Fibroblast of lung (primary cell): ENCODE results near the gene MYH9. TPM values are rescaled to one million over a fixed set of nuclear protein-coding genes. Genes with fewer than 3 reads are reported as not detected.

ENCODE experiments used
- DNase-seq, 2 donors: peaks; one replicate each; pipeline versions ENCODE4 v3.0.0 to v3.0.0-alpha.2; 2010; ENCODE audit warnings: low read depth in 2 of 2
- H2AFZ ChIP-seq: 2 replicates; pipeline ENCODE4 v1.5.1; 2012; ENCODE audit warnings: low read length, control low read depth, inconsistent platforms
- H3K27ac ChIP-seq: 2 replicates; pipeline ENCODE4 v1.5.1; 2011; ENCODE audit warnings: low read length, control low read depth; ENCODE audit not compliant: insufficient read depth
- H3K27me3 ChIP-seq: 2 replicates; pipeline ENCODE4 v1.5.1; 2011; ENCODE audit warnings: mild to moderate bottlenecking, low read length; ENCODE audit not compliant: control insufficient read depth, insufficient read depth
- H3K36me3 ChIP-seq: 2 replicates; pipeline ENCODE4 v1.5.1; 2011; ENCODE audit warnings: low read length; ENCODE audit not compliant: control insufficient read depth, insufficient read depth
- H3K4me1 ChIP-seq: 2 replicates; pipeline ENCODE4 v1.5.1; 2011; ENCODE audit warnings: low read length; ENCODE audit not compliant: control insufficient read depth, insufficient read depth; ENCODE audit errors: extremely low read depth
- H3K4me2 ChIP-seq: 2 replicates; pipeline ENCODE4 v1.5.1; 2011; ENCODE audit warnings: low read length, control low read depth; ENCODE audit not compliant: insufficient read depth; ENCODE audit errors: extremely low read depth
- H3K4me3 ChIP-seq, 4 experiments: fragments of 200-600 bp in 1 of 4; sonication (generic) in 1 of 4; replicated peaks in 1 of 4; 2 replicates each; pipeline ENCODE4 v1.5.1; 2011 to 2016; ENCODE audit warnings: low read length in 4 of 4, low read depth in 3 of 4, mild to moderate bottlenecking in 3 of 4, control low read depth in 2 of 4, inconsistent platforms in 1 of 4, mixed read lengths in 1 of 4; ENCODE audit not compliant: insufficient read depth in 1 of 4; ENCODE audit errors: control extremely low read depth in 1 of 4
- H3K79me2 ChIP-seq: 2 replicates; pipeline ENCODE4 v1.5.1; 2012; ENCODE audit warnings: mild to moderate bottlenecking, low read length, inconsistent platforms; ENCODE audit not compliant: control insufficient read depth, insufficient read depth
- H3K9ac ChIP-seq: 2 replicates; pipeline ENCODE4 v1.5.1; 2011; ENCODE audit warnings: mild to moderate bottlenecking, low read length, control low read depth; ENCODE audit not compliant: insufficient read depth
- H3K9me3 ChIP-seq: 2 replicates; pipeline ENCODE4 v1.5.1; 2012; ENCODE audit warnings: low read depth, low read length; ENCODE audit not compliant: control insufficient read depth, insufficient read depth
- H4K20me1 ChIP-seq: 2 replicates; pipeline ENCODE4 v1.5.1; 2011; ENCODE audit warnings: low read length; ENCODE audit not compliant: control insufficient read depth, insufficient read depth; ENCODE audit errors: extremely low read depth
- EZH2 ChIP-seq: IDR thresholded peaks from 2 replicates; pipeline ENCODE4 v1.5.1; 2012; ENCODE audit warnings: low read length, control low read depth, mild to moderate bottlenecking; ENCODE audit errors: missing control alignments
- polyA plus RNA-seq, 2 donors: library from polyadenylated mRNA; depleted of rRNA in 1 of 2; stranded (reverse) in 1 of 2; unstranded in 1 of 2; fragments of >200 nt; gene quantifications; 2 replicates each; pipeline ENCODE4 v1.2.1, GENCODE V29; 2011 to 2012; ENCODE audit warnings: missing spikeins in 1 of 2
- total RNA-seq: library from RNA; depleted of rRNA; stranded (reverse); fragments of >200 nt; gene quantifications from 2 replicates; pipeline ENCODE4 v1.2.1, GENCODE V29; 2014
- TF ChIP-seq, protein P1 (sequence below), 2 donors: IDR thresholded peaks in 1 of 2; conservative IDR thresholded peaks in 1 of 2; 1 replicate in 1 of 2; 2 replicates in 1 of 2; pipeline ENCODE4 v1.5.1; 2011 to 2012; ENCODE audit warnings: low read length in 2 of 2, control low read depth in 1 of 2, inconsistent platforms in 1 of 2, low read depth in 1 of 2, mild to moderate bottlenecking in 1 of 2

Gene MYH9
- total and polyA plus RNA-seq, 2 donors (not counting 1 experiment from before 2014, with no cell fraction given): 677 to 796 TPM

DNA sequence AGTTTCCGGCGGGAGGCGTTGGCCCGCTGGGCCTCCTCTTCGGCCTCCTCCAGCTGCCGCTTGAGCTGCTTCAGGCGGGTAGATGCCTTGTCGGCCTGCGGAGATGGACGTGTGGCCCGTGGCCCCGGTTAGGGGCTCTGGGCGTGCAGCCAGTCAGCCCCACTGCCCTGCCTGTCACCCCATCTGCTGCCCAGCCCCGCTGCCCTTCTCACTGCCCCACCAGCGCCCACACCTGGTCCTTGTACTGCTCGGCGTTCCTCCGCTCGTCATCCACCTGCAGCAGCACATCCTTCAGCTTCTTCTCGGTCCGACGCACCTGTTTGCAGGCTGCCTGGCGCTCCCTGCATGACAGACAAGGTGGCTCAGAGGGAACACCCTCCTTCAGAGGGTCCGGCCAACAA is 103.6 kb downstream of the MYH9 start:
- Histone ChIP-seq H3K4me1 (peaks cover 5% of the 10 kb centered on the region), H4K20me1 (no peaks in the 10 kb centered on the region), H3K4me3 (no peak overlapping the region), H3K9ac (no peak overlapping the region), H3K4me2 (no peak overlapping the region), H3K36me3 (peaks cover 69% of the 10 kb centered on the region), H3K79me2 (peaks cover 8% of the 10 kb centered on the region), H3K9me3 (no peaks in the 10 kb centered on the region), H3K27ac (no peak overlapping the region), H2AFZ (no peak overlapping the region), H3K27me3 (no peaks in the 10 kb centered on the region)
- TF ChIP-seq, protein P1, sequence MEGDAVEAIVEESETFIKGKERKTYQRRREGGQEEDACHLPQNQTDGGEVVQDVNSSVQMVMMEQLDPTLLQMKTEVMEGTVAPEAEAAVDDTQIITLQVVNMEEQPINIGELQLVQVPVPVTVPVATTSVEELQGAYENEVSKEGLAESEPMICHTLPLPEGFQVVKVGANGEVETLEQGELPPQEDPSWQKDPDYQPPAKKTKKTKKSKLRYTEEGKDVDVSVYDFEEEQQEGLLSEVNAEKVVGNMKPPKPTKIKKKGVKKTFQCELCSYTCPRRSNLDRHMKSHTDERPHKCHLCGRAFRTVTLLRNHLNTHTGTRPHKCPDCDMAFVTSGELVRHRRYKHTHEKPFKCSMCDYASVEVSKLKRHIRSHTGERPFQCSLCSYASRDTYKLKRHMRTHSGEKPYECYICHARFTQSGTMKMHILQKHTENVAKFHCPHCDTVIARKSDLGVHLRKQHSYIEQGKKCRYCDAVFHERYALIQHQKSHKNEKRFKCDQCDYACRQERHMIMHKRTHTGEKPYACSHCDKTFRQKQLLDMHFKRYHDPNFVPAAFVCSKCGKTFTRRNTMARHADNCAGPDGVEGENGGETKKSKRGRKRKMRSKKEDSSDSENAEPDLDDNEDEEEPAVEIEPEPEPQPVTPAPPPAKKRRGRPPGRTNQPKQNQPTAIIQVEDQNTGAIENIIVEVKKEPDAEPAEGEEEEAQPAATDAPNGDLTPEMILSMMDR (conservative IDR thresholded peaks at IDR 0.05 in 1 of 2, IDR thresholded peaks at IDR 0.05 in 1 of 2; ENCODE audit: low read depth in 1 of 2, low read length in 2 of 2): no peak
- TF ChIP-seq EZH2: no peak
- DNase-seq: no peak

DNA sequence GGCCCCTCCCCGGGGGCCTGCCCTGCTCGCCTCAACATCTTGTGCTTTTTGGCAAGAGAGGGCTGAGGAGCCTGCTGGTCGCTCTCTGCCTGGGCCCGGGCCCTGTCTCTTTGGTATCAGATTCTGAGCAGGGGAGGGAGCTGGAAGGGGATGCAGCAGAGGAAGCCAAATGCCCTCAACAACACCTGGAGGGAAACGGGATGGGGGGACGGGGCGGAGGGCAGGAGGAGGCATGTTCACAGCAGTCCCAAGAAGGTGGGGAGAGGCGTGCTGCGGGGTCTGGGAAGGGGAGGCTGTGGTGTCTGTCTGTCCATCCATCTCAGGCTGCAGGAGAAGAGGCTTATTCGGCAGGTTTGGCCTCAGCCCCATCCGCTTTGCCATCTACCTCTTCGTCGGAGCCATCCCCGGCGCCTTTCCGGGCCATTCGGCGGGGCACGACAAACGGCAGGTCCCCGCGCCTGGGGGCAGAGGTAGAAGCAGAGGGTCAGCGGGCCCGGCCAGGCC is 105.4 kb downstream of the MYH9 start:
- Histone ChIP-seq H4K20me1 (no peaks in the 10 kb centered on the region), H3K36me3 (peaks cover 57% of the 10 kb centered on the region), H3K9me3 (no peaks in the 10 kb centered on the region), H3K27me3 (no peaks in the 10 kb centered on the region), H3K4me3 (no peak overlapping the region), H3K4me2 (no peak overlapping the region), H3K4me1 (peaks cover 5% of the 10 kb centered on the region), H2AFZ (no peak overlapping the region), H3K9ac (no peak overlapping the region), H3K79me2 (peaks cover 8% of the 10 kb centered on the region), H3K27ac (no peak overlapping the region)
- TF ChIP-seq, protein P1 (conservative IDR thresholded peaks at IDR 0.05 in 1 of 2, IDR thresholded peaks at IDR 0.05 in 1 of 2; ENCODE audit: low read depth in 1 of 2, low read length in 2 of 2): no peak
- TF ChIP-seq EZH2: no peak
- no peak for DNase-seq

DNA sequence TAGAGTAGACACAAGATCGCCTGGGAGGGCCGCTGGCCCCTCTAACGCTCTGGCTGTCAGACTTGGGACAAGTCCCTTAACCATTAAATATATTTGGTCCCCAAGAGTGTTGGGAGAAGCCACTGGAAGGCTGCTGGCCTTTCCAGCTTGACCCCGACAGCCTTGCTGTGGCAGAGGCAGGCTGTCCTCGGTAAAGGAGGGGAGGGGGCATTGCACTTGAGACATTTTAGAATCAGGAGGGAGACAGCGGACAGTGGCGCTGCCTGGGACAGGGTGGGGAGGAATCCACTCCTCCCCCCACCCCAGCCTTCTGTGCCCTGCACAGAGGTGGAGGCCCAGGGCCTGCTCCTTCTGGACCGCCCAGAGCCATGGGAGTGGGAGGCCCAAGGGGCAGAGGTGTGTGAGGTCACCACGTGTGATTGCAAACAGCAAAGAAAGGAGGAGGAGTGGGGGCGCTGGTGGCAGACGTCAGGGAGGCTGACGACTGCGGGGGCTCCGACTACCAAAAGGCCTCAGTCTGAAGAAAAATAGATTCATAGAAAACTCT is 105.9 kb downstream of the MYH9 start:
- H3K36me3 ChIP-seq: peaks cover 54% of the 10 kb centered on the region
- H3K9ac ChIP-seq: no peak overlapping the region
- H3K4me2 ChIP-seq: no peak overlapping the region
- H3K27ac ChIP-seq: no peak overlapping the region
- no peaks in the 10 kb centered on the region for H3K27me3 ChIP-seq
- H4K20me1 ChIP-seq: no peaks in the 10 kb centered on the region
- H3K9me3 ChIP-seq: no peaks in the 10 kb centered on the region
- no peak overlapping the region for H3K4me3 ChIP-seq
- TF ChIP-seq EZH2: no peak
- TF ChIP-seq, protein P1 (conservative IDR thresholded peaks at IDR 0.05 in 1 of 2, IDR thresholded peaks at IDR 0.05 in 1 of 2; ENCODE audit: low read depth in 1 of 2, low read length in 2 of 2): no peak
- DNase-seq: no peak
- H3K79me2 ChIP-seq: peaks cover 7% of the 10 kb centered on the region
- H2AFZ ChIP-seq: no peak overlapping the region
- H3K4me1 ChIP-seq: peaks cover 5% of the 10 kb centered on the region
